Right atrium auricular region (tissue), 2 donors: ENCODE results near the gene CELSR1. TPM values are rescaled to one million over a fixed set of nuclear protein-coding genes. Genes with fewer than 3 reads are reported as not detected.

Experiments used
- DNase-seq: peaks from one replicate; pipeline ENCODE4 v3.0.0-alpha.2; 2019; ENCODE audit warnings: low spot score
- H3K27ac ChIP-seq, 2 donors: fragments of 200-600 bp; sonication (generic); 1 replicate in 1 of 2; 2 replicates in 1 of 2; pipeline ENCODE4 v1.5.1; 2016 to 2019
- H3K27me3 ChIP-seq, 2 donors: fragments of 200-600 bp; sonication (generic); one replicate each; pipeline versions ENCODE4 v1.5.1 to v1.6.0; 2017 to 2019
- H3K36me3 ChIP-seq: fragments of 200-600 bp; sonication (generic); one replicate; pipeline ENCODE4 v1.5.1; 2016
- H3K4me1 ChIP-seq, 2 donors: fragments of 200-600 bp; sonication (generic); one replicate each; pipeline versions ENCODE4 v1.5.1 to v1.6.0; 2017 to 2019
- H3K4me3 ChIP-seq, 2 donors: fragments of 200-600 bp; sonication (generic); 1 replicate in 1 of 2; 2 replicates in 1 of 2; pipeline ENCODE4 v1.5.1; 2017 to 2019; ENCODE audit warnings: mild to moderate bottlenecking in 1 of 2, moderate library complexity in 1 of 2
- H3K9me3 ChIP-seq, 2 donors: fragments of 200-600 bp; sonication (generic); one replicate each; pipeline ENCODE4 v1.5.1; 2019
- CTCF ChIP-seq, 2 donors: fragments of 200-600 bp; sonication (generic); IDR thresholded peaks; one replicate each; pipeline ENCODE4 v1.5.1; 2019; ENCODE audit warnings: antibody characterized with exemption in 2 of 2
- total RNA-seq, 2 donors: library from RNA; depleted of rRNA; stranded (reverse); fragments of >200 nt; gene quantifications; one replicate each; pipeline ENCODE4 v1.1.0, GENCODE V29; 2016

Gene CELSR1
- total RNA-seq, 2 donors from 2014 or later = 7.1 to 9.6 TPM

DNA sequence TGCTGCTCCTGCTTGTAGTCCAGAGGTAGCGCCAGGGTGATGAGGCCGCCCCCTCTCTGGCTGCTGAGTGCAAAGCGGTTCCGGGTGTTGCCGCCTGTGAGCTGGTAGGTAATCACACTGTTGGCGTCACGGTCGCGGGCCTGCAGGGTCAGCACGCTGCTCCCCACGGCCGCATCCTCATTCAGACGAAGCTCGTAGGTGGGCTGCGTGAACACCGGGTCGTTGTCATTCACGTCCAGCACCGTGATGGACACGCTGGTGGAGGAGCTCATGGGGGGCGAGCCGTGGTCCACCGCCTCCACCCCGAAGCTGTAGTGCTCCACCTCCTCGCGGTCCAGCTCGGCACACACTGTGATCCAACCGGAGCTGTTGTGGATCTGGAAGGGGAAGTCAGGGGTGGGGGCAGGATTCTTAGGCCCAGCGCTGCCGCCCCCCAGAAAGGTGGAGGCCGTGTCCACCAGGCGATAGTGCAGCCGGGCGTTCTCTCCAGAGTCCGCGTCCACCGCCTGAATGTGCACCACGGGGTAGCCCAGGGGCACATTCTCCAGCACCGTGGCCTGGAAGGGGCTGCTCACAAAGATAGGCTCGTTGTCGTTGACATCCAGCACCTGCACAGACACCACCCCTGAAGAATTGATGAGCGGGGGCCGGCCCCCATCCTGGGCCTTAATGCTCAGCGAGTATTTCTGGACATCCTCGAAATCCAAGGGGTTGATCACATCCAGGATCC lies 2.4 kb downstream of the CELSR1 start:
- no peak overlapping the region for H3K27ac ChIP-seq
- H3K27me3 ChIP-seq = no peaks in the 10 kb centered on the region
- H3K36me3 ChIP-seq = no peaks in the 10 kb centered on the region
- peaks cover 0 to 27% of the 10 kb centered on the region in 2 donors for H3K4me1 ChIP-seq
- no peak for DNase-seq
- H3K9me3 ChIP-seq = no peaks in the 10 kb centered on the region
- no peak for TF ChIP-seq CTCF (IDR thresholded peaks at IDR 0.05)
- no peak overlapping the region for H3K4me3 ChIP-seq

DNA sequence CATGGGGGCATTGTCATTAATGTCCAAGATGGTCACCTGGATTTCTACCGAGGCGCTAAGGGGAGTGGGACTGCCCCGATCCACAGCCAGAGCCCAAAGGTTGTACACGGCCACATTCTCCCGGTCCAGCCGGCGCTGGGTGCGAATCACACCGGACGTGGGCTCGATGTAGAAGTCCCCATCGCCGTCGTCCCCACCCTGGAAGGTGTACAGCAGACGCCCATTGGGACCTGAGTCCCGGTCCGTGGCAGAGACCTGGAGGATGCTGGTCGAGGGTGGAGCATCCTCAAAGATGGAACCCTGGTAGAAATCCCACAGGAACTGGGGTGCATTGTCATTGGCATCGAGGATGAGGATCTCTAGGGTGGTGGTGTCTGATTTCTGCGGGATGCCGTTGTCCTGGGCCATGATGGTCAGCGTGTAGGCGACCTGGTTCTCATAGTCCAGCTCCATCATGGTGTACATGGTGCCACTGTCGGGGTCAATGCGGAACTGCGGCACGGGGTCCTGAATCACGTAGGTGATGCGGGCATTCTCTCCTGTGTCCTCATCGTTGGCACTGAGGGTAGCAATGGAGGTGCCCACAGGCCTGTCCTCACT lies 3.1 kb downstream of the CELSR1 start:
- no peak overlapping the region for H3K27ac ChIP-seq
- H3K4me3 ChIP-seq = no peak overlapping the region
- peaks cover 0 to 27% of the 10 kb centered on the region in 2 donors for H3K4me1 ChIP-seq
- H3K27me3 ChIP-seq = no peaks in the 10 kb centered on the region
- no peak for DNase-seq
- H3K36me3 ChIP-seq = no peaks in the 10 kb centered on the region
- TF ChIP-seq CTCF (IDR thresholded peaks at IDR 0.05) = no peak
- no peaks in the 10 kb centered on the region for H3K9me3 ChIP-seq

DNA sequence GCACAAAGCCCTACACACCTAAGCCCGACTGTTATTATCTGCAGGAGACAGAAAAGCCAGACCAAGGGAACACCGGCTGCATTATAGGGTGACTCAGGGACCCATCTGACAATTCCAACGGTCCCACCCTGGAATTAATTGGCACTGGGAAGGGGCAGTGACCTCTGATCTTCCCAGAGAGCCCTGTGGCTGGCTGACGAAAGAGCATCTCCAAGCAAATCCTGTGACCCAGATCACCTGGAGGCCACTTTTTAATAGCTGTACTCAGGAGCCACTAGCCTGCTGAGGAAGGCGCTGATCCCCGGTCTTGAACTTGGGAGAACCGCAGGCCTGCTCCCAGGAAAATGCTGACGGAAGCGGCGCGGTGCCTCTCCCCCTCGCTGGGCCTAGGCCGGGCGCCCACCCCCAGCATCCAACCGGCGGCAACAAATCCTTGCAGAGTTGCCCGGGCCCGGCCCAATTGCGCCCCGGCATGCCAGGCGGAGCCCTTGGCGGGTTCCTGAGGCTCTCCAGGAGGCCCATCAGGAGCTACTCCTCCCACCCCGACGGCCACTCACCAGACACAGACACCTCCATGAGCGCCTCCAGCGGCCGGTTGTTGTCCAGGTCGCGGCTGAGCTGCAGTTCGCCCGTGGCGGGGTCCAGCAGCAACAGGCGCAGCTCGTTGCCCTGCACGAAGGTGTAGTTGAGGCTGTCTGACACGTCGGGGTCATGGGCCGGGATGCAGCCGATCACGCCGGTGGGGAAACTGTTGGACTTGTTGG lies 4.2 kb downstream of the CELSR1 start:
- H3K4me3 ChIP-seq = no peak overlapping the region
- peaks cover 0 to 17% of the 10 kb centered on the region in 2 donors for H3K4me1 ChIP-seq
- no peak overlapping the region for H3K27ac ChIP-seq
- H3K27me3 ChIP-seq = no peaks in the 10 kb centered on the region
- no peak for DNase-seq
- H3K36me3 ChIP-seq = no peaks in the 10 kb centered on the region
- TF ChIP-seq CTCF (IDR thresholded peaks at IDR 0.05) = no peak
- H3K9me3 ChIP-seq = no peaks in the 10 kb centered on the region

DNA sequence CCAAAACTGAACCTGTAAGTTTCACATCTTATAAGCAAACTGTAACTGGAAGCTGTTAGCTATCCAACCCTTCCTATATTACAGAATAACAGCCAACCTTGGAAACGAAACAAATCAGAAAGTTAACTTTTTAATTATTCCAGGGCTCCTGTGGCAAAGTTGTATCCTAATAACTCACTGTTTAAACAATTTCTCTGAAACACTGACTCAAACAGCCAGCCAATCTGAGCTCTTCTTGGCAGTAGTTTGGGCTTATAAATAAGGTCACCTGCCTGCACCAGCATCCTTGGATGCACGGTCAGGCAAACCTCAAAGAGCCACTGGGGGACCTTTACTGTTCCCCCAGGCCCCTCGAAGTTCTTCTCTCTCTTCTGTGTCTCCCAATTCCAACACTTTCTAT lies 5.0 kb downstream of the CELSR1 start:
- H3K9me3 ChIP-seq = no peaks in the 10 kb centered on the region
- no peak overlapping the region for H3K27ac ChIP-seq
- no peak overlapping the region for H3K4me3 ChIP-seq
- no peaks in the 10 kb centered on the region for H3K36me3 ChIP-seq
- H3K27me3 ChIP-seq = no peaks in the 10 kb centered on the region
- H3K4me1 ChIP-seq = peaks cover 0 to 10% of the 10 kb centered on the region in 2 donors
- no peak for TF ChIP-seq CTCF (IDR thresholded peaks at IDR 0.05)
- DNase-seq = no peak

- peak overlapping the region in 1 of 2 donors; percentile 1 for H3K27ac ChIP-seq
- H3K4me3 ChIP-seq = no peak overlapping the region
- H3K9me3 ChIP-seq = no peaks in the 10 kb centered on the region
- no peaks in the 10 kb centered on the region for H3K36me3 ChIP-seq
- peaks cover 0 to 10% of the 10 kb centered on the region in 2 donors for H3K4me1 ChIP-seq
- no peak for DNase-seq
- H3K27me3 ChIP-seq = no peaks in the 10 kb centered on the region
- no peak for TF ChIP-seq CTCF (IDR thresholded peaks at IDR 0.05)
Observed at GRCh38 chr22:46531581-46532175, 5.7 kb downstream of the CELSR1 start.
